T-helper 1 cell treated with Interleukin-12 subunit alpha and Interleukin-12 subunit beta and Interleukin-4 antibody, amounts not matched to agents 30 ng/mL and 1 ng/mL, for 36 hours (primary cell): ENCODE data around the gene LRRC10B. TPM values are rescaled to one million over a fixed set of nuclear protein-coding genes. Genes with fewer than 3 reads are reported as not detected.

Experiments
- intact Hi-C: fragments of 100-400 bp; cut with micrococcal nuclease; formaldehyde crosslinking; loops from one replicate; pipeline ENCODE4 v1.15.1; 2024
- total RNA-seq: library from RNA; stranded (reverse); gene quantifications from 2 replicates; pipeline ENCODE4 v1.2.3, GENCODE V29; 2022

Gene LRRC10B
- total RNA-seq, 1 donor from 2014 or later, result not detected

DNA sequence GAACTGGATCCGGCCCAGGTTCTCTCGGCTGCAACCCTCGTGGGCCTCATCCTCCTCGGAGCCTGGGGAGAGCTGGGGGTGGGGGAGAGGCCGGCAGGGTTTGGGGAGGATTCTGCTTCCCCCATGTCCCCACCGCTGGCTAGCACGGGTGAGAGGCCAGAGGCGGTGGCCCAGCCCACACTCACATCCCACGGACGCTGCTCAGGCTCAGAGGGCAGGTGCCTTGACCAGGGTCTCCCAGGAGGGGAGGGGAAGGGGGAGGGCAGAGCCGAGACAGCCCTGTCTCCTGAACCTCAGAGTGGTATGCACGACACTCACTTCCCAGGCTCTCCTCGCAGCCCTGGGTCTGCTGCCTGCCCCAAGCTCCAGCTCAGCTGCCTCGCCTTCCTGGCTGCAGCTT, 19.6 kb downstream of the LRRC10B start:
- intact Hi-C loops, result no loop called here

GRCh38 chr11:61529537-61530225, 21.1 kb downstream of the LRRC10B start:
- intact Hi-C loops, result no loop called here

DNA sequence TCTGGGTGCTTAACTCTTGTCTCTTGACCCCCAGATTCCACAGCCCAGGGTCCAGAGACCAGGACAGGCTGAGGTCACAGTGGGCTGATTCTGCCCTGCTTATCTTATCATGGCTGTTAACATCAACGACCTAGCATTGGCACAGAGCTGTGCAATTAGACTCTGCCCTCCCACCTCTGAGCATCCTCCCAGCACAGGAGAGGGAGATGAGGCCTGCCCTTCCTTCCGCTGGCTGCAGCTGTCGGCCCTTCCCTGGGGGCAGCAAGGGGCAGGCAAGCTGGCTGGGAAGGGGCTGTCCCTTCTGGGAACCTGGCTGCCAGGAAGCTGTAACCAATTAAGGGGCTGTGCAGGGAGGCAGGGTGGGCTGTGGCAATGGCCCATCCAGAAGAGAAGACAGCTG, 22.5 kb downstream of the LRRC10B start:
- intact Hi-C loops, result no loop called here

DNA sequence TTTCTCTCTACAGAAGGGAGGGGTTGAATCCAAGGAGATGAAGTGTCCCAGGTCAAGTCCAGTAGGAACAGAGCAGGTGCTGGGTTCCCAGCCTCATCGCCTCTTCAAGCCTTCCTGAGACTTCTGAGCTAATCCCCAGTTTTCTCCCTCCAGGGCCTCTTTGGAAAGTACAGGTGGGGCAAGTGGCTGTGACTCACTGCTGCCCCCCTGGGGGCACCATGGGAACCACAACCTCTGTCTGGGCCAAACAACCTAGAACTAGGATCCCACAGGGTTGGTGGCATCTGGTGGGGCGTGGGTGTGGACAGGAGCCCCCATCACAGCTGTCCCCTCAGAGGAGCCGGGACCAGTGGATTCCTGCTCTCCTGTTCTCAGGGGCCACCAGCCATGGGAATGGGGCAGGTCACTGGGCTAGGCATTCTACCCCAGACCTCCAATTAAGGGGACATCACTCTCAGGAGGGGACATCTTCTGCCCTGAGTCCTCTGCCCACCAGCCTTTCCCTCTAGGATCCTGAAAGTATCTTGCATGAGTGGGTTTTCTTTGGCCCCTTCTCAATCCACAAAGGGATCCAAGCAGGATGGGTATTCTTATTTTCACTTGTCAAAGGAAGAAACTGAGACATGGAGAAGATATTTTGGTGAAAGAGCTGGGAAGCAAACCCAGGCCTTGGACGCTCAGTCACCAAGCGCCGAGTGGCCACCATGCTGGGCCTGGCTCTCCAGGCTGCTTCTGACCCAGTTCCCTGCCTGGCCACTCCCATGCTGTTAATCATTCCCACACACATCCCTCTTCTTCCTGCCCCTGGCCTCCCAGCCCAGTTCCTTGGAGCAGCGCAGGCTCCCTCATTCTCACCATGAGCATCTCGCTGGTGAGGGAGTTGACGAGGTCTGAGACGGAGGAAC, 23.8 kb downstream of the LRRC10B start:
- intact Hi-C loops, result loop anchor here (1.0 kb wide), 2 partner anchors 55 to 106 kb away; no protein-coding TSS in a partner anchor

DNA sequence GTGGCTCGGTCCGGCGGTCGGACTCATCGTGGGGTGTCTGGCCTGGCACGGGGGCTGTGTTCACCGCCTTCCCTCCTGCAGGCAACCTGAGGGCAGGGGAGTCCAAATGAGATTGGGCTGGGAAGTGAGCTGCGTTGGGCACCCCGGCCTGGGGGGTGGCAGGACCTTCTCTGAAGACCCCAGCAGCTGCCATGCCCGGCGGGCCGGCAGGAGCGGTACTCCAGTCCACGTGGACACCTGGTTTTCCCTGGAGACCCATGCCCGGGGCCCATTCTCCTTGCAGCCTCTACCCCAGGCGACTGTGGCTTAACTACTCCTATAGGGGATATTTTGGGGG, 24.5 kb downstream of the LRRC10B start:
- intact Hi-C loops, result no loop called here

DNA sequence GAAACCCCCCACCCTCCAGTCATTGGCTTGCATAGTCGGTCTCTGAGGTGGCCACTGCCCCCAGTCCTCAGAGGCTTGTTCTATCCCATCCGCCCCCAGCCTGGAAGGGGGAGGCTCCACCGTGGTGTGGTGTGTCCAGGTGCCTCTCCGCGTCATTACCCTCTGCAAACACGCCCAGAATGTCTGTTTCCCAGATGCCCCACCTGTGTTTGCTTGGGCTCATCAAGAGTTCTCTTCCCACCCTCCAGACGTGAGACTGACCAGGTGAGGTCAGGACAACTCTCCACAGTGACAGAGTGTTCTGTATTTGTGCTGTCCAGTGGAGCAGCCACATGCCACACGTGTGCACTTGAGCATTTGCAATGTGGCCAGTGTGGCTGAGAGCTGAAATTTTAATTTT, 24.9 kb downstream of the LRRC10B start:
- intact Hi-C loops, result no loop called here

- intact Hi-C loops, result no loop called here
These were observed 25.7 kb downstream of the LRRC10B start for GRCh38 chr11:61534025-61534932.

DNA sequence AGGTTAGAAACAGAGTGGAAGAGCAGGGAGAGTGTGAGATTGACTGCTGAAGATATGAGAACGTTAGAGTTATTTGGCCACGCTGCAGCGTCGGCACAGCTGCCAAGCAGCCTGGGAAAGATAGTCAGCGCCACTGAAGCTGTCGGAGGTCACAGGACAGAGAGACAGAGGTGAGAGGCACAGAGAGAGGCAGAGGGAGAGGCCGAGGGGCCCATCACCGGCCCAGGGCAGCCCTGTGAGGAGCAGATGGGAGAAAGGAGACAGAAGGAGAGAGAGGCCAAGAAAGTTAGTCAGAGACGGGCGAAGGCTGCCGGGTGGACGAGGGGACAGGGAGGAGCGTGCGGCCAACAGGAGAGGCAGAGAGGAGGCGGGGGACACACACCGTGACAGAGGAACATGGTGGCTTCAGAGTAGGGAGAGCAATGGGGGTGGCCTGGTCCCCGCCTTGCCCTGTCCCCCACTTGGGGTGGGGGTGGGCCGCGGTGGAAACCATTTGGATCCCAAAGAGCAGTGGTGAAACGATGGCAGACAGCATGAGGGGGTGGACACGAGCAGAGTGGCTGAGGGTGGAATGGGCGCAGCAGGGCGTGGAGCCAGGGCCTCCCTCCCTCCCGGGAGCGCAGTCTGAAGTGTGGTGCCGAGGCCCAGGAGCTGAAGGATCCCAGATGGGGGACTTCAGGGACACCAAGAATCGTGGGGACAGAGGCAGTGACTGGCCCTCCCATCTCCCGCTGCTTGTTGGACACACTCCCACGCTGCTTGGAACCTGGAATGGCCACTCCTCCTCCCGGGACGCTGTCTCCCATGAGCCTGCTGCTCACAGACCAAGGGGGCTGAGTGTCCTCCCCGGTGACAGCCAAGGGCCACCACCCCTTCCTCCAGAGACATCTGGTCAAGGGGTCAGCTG, 26.6 kb downstream of the LRRC10B start:
- intact Hi-C loops, result no loop called here

GRCh38 chr11:61535998-61536675, 27.6 kb downstream of the LRRC10B start:
- intact Hi-C loops, result no loop called here

DNA sequence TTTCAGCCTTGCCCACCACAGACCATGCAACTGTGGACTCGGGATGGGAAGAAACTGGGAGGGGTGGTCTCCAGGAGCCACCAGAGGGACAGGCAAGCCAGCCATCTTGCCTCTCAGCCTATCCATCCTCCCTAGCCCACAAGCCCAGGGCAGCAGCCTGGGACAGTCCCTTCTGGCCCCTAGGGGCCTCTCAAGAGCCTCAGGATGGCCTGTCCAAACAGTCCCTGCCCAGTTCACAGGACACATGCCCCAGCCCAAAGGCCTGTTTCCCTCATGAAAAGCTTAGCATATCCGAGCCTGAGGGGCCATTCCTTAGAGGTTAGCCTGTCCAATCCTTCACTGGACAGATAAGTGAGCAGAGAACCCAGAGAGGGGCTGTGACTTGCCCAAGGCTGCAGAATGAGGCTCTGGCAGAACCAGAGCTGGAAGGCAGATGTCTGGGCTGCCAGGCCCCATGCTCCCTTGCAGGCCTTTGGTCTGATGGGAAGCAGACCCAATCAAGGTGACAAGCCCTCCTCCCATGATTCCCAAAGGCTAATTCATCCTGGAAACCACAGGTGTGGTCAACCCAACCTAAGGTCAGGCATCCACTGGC, 28.2 kb downstream of the LRRC10B start:
- intact Hi-C loops, result no loop called here

DNA sequence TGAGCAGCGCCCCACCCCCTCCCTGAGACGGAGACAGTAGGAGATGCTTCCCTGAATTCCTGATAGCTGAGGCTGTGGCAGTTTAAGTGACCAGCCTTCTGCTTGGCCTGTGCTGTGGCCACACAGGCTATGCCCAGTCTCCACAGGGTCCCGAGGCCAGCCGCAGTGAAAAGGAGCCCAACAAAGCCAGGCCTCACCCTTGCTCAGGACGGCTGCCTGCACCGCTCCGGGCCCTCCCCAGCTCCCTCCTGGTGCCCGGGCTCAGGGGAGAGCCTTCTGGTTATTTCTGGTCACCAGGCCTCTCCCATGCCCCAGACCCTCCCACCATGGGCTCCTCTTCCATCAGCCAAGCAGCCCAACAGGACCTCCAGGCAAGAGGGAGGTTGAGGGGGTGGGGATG, 28.8 kb downstream of the LRRC10B start:
- intact Hi-C loops, result no loop called here

DNA sequence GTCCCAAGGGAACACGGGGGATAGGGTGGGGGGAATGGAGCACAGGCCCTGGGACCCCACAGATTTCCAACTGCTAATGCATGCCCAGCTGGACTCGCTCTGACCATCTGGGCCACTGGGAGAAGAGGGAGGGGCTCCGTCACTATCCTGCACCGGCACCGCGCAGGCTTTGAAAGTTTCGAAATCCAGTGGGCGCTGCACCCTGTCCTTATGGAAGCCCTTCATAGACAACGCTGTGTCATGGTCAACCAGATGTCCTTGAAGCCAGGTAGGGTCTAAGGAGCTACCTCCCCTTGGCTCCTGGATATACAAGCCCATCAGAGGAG, 30.1 kb downstream of the LRRC10B start:
- intact Hi-C loops, result no loop called here

DNA sequence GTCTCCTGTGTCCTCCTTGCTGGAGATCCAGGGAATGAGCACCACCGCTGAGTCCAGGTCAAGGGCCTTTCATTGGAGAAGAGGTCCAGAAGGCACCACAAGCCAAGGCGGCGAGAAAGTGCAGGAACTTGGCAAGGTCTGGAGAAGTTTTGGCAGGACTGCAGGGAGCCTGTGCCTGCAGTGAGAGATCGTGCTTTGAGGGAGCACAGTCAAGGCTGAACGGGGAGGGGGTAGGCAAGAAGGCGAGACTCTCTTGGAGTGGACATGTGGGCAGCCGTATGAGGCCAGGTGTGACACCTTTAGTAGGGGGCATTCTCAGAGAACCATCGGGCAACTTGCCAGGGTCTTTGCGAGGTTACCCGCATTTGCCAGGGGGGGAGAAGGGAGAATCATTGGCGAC, 30.5 kb downstream of the LRRC10B start:
- intact Hi-C loops, result no loop called here

- intact Hi-C loops, result no loop called here
These were observed 31.3 kb downstream of the LRRC10B start for GRCh38 chr11:61539831-61540357.

DNA sequence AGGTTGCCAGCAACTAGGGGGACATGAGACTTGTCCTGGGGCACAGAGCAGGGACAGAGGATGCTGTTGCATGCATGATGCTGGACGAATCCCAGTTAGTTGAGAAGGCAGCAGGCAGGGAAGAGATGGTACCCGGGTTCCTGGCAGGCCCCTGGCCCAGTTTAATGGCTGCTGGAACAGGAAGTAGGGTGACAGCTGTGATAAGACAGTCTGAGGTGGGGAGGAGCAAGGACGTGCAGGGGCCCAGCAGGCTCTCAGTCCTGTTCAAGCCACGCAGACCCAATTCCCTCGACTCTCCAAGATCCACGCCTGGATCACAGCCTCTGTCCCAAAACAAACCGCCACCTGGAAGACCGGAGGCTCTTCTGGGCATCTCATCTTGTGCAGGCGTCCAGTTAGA, 32.0 kb downstream of the LRRC10B start:
- intact Hi-C loops, result no loop called here

DNA sequence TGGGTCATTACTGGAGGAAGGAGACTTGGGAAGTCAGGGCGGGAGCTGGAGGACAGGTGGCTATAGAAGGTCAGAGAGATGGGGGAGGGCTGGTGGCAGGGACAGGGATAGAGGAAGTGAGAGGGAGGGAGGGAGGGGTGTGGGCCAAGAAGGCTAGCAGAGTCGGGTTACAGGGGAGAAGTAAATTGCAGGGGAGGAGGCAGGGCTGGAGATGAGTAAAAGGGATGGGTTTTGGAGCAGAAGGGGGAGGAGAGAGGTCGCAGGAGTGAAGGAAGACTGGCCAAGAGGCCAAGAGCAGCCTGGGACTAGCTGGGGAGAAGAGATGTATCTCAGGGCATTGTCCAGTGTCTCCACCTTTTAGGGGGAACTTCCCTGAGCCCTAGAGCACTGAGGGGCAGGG, 33.0 kb downstream of the LRRC10B start:
- intact Hi-C loops, result no loop called here

DNA sequence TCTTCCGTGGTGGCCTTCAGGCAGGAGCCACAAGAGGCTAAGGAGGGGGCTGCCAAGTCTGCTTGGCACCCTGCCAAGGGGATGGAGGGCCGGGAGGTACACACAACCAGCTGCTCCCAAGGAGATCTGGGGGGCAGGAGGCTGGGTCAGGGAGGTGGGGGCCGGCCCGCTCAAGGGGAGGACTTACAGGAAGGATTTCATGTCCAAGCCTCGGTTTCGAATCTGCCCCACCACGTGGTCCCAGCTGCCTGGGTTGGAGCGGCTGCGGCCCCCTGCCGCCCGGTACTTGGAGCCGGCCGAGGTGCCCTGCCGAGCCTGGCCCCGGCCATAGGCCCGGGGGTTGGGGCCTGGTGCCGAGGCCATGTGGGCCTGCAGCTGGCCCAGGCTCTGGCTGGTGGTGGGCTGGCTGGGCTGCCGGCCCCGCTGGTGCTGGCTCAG, 33.5 kb downstream of the LRRC10B start:
- intact Hi-C loops, result no loop called here

DNA sequence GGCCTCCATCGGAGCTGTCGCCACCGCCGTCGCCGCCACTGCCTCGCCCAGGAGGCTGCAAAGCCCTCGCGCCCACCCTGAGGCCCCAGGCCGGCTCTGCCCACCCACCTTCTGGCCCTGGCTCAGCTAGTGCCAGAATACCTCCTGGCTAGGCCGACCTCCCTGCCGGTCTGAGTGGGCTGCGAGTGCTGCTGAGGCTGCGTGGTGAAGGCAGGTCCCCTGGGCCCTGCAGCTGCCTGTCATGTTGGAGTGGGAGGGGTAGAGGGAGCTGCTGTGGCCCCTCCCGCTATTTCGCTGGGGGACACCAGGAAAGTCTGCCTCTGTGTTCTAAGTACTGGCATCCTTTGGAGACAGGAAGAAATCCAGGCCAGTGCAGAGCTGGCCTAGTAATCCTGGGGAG, 34.2 kb downstream of the LRRC10B start:
- intact Hi-C loops, result no loop called here

DNA sequence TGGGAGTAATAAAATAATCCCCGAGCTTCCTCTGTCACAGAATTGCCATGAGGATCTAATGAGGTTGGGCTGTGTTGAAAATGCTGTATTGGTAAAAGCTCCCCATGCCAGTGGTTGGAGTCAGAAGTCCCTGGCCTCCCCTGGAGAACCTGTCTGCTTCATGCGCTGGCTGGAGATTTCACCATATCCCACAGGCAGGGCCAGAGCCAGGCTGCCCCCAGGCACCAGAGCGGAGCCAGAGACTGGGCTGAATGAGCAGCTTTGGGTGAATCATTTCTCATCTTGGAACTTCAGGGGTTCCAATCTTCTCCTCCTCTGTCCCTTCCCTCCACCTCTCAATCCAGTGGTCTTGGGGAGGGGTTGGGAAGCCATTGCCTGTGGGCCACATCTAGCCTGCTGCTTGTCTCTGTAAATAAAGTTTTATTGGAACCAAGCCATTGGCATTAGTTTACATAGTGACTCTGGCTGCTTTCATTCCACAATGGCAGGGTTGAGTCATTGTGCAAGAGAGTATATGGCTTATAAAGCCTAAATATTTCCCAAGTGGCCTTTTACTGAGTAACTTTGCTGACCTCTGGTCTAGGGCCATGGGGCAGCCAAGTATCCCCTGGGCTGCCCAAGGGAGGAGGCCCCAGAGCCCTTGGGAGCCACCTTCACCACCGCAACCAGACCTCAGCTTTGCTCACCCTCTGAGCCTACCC, 35.2 kb downstream of the LRRC10B start:
- intact Hi-C loops, result no loop called here
